Activated CD8-positive, alpha-beta memory T cell treated with anti-CD3 and anti-CD28 coated beads, Interleukin-2, amount 50 U/mL, for 48 hours (primary cell): ENCODE results near the gene HOXC10.

ENCODE experiments used
- DNase-seq: peaks from one replicate; pipeline ENCODE4 v3.0.0-alpha.2; 2020

Gene HOXC10

DNA sequence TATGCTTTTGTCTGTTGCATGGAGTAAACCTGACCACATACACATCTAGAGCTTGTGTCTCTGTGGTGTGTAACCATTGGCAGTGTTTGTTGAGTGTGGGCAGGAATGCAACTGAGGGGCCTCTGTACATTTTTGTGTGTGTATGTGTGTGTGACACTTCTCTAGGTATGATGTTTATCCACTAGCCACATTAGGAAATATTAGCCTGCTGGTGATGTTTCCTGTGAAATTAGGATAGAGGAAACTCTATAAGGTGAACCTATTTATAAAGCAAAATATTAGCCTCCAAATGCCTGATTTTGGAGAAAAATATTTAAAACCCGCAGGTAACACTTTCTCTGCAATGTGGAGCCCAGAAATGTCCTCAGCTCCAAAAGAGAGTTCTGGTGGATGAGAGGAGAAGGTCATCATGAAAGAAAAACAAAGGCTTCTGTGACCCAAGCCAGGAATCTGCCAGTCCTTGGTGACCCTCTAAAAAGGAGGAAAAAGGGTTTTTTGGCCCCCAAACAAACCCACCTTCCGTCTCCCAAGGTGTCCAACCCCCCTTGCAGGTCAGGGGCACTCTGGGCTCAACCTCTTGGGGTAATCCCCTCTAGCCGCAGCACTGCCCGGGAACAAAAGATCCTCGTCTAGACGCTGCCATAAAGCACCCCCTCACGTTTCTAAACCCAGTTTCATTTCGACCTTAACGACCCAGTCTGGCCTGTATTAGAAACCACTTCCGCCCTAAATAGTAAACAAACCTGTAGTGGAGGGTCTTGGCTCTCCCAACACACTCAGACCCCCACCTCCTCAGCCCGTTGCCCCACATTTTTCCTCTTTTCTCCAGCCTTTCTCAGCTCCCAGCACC is 7.1 kb upstream of the HOXC10 start:
- no peak for DNase-seq

DNA sequence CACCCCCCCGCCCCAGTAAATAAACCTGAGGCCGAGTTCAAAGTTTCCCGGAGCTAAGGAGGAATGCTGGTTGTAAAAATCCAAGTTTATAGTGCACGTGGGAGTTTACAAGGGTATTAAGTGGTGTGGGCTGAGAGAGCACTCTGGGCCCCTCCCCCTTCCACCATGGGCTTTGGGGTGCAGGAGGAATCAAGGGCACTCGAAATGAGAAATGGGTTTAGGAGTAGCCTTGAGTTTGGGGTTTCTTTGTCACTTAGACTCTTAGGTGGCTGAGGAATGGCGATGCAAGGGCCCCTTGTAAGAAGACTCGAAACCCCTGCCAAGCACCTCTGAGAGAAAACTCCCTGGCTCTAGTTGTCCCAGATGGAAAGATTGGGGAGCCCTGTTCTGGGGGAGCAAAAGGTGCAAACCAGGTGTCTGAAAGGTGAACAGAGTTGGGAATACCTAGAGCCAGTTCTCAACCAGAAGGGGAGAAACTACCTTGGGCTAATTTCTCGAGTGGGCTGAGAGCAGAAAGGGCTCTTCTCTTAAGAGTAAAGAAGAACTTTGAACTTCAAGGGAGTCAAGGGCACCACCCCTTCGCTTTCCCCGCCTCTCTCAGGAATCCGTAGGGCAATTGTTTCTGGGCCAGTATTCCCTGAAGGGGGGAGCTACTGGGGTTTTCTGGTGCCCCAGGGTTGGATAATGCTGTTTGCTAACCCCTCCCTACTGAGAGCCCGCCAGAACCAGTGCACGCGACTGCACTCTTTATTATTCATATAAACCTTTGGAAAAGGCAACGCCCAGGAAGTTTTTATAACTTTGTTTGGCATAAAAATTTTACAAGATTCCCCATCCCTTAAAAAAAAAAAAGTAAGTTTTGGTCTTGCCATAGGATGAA is 6.2 kb upstream of the HOXC10 start:
- DNase-seq, result no peak

DNA sequence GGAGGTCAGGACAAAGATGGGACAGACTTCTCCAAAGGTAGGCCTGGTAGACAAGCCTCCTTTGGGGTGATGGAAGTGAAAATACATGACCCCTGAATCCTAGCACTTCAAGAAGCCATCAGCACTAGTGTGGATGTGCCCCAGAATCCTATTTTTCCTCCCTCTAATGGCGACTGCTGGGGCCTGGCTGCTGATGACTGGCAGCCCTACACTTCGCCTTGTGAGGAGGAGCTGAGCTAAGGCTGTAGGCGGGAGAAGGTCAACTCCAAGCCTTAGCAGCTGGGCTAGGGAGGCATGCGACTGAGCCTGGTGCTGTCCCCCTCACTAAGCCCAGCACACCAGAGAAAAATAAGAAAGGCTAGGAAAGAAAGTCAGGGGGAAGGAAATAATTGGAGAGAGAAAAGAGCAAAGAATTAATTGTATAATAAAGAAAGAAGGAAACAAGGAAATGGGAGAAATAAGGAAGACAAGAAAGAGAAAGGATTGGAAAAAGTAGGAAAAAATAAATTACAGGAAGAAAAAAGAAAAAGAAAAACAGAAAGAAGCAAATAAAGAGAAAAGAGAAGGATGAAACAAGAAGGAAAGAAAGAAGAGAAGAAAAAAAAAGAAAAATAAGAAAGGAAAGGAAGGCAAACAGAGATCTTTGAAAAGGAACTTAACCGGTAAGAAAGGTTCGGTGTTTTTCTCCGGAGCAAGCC is 4.7 kb upstream of the HOXC10 start:
- DNase-seq, result no peak

DNA sequence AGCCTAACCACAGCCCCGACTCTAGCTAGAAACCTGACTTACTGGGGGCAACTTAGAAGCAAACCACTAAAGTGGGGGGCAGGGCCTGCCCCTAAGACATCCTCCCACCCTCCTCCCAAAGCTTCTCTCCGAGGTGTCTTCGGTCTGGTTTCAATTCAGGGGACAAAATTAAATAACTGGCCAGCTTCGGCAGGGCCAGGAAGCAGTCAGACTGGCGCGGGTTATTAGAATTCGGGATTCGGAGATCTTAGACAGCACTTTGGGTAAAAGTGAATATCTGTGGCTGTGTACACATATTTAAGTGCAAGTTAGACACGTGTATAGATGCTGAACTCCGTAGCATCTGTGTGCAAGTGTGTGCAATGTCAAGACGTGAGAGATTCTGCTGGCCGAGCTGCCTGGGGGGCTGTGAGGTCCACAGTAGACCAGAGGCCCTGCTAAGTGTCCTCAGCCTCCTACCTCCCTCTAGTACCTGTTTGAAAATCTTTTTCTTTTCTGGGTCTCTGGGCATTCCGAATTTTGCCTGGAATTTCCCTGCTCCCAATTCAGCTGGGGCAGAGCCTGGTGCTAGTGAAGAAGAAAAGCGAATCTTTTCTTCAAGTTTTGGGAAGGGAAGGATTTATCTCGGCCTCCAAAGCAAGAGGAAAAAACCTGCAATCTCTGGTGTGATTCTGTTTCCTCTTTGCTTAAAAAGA is 4.0 kb upstream of the HOXC10 start:
- no peak for DNase-seq

DNA sequence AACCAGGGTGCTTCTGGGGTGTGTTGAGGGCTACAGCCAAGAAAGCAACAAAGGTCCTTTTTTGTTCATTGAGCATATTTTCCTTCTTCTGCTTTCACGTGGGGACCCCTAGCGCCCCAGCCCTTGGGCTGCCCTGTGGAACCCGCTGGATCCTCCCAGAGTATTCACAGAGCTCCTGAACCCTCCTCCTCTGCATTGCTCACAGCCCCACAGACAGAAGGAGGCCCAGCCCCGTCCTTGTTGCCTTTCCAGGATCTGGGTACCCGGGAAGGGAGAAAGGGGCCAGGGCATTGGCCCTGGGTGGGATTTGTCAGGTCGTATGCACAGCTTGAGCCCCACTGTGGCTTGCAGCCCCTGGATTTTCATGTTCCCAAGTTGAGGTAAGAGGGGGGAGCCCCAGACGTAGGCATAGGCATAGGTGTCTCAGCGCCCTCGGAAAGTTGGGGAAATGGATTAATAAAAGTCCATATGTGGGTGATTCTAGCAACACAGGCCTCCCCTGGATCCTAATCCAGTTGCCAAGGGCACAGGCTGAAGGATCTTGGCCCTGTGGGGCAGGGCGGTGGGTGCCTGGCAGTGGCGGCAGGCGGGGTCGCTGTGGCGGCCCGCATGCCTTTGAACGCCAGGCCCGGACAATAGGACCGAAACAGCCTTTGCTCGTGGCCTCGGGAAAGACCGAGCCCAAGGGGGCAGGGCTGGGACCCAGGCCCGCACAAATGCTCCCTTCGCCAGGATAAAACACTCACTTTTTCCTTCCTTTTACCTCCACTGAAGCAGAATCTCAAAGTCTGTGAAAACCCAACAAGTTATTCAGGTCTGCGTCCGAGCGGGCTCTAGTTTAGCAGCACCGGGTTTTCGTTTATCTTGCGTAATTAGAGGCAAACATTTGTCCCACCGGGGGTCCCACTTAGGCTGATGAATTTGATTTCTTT is 3.0 kb upstream of the HOXC10 start:
- DNase-seq, result no peak

DNA sequence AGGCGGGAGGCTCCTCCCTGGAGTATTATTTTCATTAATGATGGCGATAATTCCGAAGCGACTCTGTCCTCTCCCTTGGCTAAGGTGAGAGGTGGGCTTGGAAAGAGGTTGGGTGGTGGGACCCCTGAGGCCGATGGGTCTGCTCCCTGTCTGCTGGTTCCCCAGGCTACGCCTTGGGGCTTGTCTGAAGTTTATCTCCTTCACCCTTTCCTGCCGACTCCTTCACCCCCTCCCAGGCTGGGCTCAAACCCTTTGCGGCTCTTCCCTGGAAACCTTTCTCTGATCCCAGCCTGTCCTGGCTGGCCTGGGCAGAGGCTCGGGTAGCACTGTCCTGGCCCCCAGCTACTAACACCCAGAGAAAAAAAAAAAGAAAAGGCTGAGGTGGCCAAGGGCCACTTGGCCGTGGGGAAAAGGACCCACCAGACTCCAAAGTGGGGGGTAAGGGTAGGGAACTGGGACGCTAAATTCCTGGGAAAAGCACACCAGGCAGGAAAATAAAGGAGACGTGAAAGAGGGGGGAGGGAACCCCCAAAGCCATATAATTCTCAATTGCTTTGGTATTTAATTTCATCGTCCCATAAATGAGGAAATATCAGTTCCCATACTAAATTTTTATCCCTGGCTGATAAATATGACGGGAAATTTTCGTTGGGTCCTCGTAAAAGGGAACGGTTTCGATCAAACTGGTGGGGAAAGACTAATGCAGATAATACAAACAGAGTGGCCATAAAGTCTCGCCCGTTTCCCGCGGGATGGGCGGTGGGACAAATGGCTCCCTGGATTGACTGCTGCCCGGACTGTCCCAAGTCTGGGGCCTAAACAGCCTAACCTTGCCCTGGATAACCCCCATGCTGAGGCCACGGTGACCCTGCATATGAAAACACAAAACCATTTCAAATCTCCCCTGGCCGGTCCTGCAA is 2.0 kb upstream of the HOXC10 start:
- no peak for DNase-seq

DNA sequence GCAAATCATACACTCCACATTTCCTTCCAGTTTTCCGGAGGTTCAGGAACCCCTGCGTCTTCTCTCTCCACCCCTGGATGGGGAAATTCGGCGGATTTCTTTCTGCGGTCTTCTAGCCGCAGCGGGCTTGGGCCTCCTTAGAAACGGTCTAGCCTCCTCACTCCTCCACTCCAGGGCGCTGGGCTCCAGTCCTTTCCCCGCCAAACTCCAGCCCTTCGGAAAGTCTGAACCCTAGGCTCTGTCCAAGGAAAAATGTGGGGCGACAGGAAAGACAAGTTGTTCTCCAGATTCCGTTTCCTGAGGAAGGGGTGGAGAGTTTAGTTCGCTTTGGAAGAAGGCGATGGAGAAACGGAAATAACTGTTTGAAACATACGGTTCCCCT is 1.4 kb upstream of the HOXC10 start:
- no peak for DNase-seq

DNA sequence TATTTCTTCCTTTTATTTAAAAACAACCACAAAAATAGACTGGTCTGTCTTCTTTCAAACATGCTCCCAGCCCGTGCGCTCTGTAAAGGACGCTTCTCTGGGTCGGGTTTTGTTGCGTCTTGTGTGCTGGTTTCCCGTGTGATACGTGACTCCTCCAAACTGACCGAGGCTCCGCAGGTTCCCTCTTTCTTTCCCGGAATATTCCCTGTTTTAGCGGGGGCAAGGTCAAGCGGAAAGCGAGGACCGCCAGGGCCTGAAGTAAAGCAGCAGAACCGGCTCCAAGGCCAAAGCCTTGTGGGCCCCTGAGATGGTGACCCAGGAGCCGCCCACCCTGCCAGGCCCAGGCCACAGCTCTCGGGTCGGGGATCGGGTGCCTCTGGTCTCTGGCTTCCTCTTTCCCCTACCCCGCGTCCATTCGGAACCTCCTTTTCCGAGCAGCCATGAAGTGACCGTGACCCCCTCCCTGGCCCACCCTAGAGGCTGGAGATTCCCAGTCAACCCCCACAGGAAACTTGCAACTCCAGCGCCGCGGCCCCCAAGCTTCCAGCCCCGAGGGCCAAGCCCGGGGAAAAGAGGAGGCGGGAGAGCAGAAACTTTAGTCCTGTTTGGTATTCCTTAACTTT is 885 bp upstream of the HOXC10 start:
- DNase-seq, result no peak

DNA sequence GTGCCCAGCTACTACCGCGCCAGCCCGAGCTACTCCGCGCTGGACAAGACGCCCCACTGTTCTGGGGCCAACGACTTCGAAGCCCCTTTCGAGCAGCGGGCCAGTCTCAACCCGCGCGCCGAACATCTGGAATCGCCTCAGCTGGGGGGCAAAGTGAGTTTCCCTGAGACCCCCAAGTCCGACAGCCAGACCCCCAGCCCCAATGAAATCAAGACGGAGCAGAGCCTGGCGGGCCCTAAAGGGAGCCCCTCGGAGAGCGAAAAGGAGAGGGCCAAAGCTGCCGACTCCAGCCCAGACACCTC is 697 bp downstream of the HOXC10 start:
- no peak for DNase-seq

DNA sequence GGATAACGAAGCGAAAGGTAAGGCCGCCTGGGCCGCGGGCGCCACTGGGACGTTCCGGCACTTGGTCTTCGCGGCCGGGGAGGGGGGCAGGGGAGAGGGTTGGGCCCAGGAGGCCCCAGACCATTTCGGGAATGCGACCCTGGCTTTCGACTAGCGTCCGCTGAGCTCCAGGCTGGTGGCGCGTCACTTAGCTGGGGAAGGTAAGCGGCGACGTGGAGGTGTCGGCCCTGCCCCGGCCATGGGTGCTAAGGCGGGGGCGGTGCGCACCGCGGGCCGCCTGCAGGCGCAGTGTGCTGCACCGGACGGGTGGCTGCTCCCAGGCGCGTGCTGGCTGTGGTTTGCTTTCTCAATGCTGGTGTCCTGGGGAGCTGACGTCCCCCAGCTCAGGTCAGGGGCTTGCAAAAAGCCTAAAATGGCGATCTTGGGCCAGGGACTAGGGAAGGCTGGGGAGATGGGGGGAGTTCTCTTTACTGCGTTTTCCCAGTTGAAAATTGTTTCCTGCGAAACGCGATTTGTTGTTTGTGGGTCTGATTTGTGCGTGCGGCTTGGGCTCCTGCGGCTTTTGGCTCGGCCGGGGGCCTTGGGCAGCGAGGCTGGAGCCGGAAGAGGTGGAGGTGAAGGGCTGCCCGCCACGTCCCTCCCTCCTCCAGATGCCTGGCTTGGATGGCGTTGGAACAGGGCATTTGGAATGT is 1.2 kb downstream of the HOXC10 start:
- no peak for DNase-seq

DNA sequence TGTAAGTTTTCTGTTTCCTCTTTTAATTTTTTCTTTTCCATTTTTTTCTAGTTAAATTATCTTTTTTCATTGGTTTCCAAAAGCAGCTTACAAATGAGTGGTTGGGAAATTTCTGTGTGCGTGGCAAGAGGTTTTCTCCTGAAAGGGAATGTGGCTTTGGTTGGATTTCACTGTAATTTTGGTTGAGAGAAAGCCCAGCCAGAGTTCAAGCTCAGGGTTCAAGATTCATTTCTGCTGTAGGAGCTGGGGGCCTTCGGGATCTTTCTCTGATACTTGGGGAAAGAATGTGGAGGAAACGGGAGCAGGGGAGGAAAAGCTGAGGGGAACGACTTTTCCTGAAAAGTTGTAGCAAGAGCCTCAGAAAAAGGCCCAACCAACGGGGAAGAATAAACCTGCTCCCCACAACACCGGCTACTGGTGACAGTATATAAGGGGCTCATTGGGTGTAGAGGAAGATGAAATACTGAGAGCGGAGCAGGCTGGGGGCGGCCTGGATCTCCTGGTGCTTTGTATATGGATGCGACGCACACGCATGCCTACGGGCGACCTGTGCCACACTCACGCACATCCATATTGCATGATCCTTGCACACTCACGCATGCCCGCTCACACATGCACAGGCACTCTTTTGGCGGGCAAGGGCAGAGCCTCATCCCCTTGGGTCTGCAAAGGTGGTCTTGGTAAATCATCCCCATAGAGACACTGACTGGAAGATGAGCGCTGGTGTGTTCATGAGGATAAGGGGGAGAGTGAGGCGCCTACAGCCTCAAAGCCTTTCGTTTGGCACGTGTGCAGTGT is 1.9 kb downstream of the HOXC10 start:
- DNase-seq, result no peak

DNA sequence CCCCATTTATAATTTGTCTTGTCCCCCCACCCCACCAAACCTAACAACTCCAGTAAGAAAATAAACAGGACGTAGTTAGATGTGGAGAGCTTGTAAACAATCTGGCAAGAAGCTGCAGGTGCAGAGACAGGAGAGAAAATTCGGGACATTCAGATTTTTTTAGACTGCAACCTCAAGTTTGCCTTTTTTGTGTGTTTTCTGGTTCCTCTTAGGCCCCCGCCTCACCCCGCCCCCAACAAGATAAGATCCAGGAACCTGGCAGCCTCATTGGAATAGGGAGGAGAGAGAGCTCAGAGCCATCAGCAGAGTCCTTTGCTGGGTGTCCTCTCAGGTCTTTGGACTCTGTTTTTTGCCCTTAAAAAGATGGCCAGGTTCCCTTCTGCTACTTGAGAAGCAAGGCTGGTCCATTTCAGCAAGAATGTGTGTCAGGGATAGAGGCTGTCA is 2.9 kb downstream of the HOXC10 start:
- no peak for DNase-seq

DNA sequence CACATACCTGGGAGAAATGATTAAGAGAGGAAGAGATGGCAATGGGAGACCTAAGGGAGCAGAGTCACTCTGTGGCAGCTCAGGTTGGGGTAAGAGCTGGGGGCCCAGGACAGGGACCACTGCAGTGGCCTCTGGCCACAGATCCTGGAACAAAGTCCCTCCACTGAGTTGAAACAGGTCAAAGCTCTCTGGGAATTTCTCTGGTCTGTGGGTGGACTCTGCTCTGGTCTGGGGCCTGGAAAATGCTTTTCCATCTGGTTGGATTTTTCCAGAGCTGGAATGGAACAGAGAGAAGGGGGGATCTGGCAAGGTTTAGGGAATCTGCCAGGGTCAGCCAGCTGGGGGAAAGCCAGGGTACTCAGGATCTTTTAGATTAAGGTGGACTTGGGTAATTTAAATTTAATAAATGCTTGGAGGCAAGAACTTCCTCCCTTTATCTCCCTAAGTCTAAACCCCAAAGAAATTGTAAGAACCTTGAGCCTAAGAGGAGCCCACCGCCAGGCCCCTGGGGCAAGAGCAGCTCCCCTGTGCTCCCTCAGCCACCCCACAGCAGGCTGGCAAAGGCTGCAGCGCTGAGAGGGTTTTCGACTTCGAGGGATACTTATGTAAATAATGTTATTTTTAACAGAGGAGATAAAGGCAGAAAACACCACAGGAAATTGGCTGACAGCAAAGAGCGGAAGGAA is 3.7 kb downstream of the HOXC10 start:
- DNase-seq, result no peak

DNA sequence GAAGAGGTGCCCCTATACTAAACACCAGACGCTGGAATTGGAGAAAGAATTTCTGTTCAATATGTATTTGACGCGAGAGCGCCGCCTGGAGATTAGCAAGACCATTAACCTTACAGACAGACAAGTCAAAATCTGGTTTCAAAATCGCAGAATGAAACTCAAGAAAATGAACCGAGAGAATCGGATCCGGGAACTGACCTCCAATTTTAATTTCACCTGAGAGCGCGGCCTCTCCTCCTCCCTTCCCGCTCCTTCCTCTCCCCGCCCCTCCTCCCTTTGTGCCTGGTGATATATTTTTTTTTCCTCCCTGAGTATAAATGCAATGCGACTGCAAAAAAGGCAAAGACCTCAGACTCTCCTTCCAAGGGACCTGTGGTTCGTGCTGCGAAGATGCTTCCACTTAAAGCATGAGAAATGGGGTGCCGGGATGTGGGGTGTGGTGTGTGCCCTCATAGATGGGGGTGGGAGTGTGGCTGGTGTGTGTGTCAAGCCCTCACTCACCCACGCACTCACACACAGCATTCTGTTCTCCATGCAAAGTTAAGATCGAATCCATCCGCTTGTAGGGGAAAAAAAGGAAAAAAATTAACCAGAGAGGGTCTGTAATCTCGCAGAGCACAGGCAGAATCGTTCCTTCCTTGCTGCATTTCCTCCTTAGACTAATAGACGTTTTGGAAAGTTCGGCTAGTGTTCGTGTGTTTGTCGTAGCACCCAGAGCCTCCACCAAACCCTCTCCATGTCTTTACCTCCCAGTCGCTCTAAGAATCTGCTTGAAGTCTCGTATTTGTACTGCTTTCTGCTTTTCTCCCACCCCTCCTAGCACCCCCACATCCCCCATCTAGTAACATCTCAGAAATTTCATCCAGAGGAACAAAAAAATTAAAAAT is 4.5 kb downstream of the HOXC10 start:
- no peak for DNase-seq

DNA sequence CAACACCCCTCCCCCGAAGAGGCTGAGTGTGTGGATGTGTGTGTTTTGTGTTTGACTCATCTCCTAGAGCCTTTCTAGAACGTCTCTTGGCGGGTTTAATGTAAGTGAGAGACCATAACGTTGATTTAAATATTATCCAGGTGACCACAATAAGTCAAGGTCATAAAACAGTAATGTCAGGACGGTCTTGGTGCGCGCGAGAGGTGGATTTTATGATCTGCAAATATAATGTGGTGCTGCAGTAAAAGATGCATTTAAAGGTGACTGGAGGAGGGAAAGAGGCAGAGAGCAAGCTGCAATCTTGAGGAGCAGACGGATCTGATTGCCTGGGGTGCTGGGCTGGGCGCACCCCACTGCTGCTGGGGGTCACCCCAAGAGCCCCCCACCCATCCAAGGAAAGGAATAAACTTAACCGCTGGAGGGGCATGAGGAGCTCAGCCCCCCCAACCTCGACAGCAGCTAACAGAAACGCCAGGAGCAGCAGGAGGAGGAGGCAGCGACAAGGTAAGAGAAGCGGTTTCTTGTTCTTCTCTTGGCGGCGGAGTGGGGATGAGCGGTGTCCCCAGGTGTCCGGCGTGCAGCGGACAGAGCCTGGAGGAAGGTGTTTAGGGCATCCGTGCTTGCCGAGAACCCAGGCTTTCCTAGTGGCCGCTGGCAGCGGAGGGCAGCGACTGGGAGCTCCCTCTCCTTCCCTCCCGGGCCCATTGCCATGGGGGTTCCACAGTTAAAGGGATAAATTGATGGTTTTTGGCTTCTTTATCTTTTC is 5.5 kb downstream of the HOXC10 start:
- DNase-seq, result no peak

DNA sequence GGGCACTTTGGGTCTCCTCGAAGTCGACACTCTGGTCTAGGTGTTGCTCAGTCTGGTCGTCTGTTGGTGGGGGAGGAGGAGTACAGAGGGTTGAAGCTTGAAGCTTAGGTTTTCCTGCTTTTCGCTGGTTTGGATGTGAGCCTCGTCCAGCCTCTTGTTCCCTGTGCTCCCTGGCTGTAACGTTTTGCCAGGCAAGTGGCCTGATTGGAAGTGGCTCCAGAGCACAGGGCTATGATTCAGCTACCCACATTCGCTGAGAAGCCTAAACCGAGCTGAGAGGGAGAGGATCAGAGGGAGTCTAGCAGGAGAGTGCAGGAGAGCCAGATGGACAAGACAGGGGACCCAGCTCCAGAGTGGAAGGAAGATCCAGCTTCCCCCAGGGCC is 6.1 kb downstream of the HOXC10 start:
- no peak for DNase-seq
